Peyer's patch (tissue), 4 donors: ENCODE data around the gene BCKDHB.

ENCODE experiments used
- CTCF ChIP-seq, 6 experiments: fragments of 450-650 bp in 4 of 6; fragments of 200-600 bp in 2 of 6; sonication (generic) in 1 of 6; IDR thresholded peaks; one replicate each; pipeline ENCODE4 v1.5.1; 2017 to 2019; ENCODE audit warnings: antibody characterized with exemption in 6 of 6, mild to moderate bottlenecking in 3 of 6, moderate library complexity in 1 of 6
- POLR2A ChIP-seq, 2 donors: fragments of 450-650 bp; IDR thresholded peaks; one replicate each; pipeline ENCODE4 v1.5.1; 2017; ENCODE audit warnings: antibody characterized with exemption in 2 of 2, mild to moderate bottlenecking in 2 of 2, moderate library complexity in 2 of 2

DNA sequence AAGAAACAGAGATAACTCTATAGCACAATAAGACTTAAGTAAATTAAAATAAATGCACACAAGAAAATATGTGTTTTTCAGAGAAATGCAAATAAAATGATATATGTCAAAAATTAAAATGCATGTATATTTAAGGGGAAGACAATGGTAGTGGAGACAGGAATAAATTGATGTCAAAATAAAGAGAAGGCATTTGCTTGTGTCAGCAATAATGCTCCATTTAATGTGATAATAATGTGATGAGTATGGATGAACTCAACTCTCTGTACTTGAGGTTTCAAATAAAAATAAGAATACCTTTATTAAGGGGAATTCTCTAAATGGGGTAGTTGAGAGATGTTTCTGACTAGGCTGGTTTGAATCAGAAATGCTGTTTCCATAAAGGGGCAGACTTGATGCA, 45.7 kb upstream of the BCKDHB start:
- TF ChIP-seq CTCF (IDR thresholded peaks at IDR 0.05) (no peak), POLR2A (IDR thresholded peaks at IDR 0.05) (no peak)
